Psoas muscle (tissue), 8 donors: Measurements from ENCODE around the gene CIBAR2. TPM values are rescaled to one million over a fixed set of nuclear protein-coding genes. Genes with fewer than 3 reads are reported as not detected.

ENCODE experiments used
- ATAC-seq, 4 donors: fragments of 200-7000 bp; cut with Tn5 transposase; one replicate each; pipeline ENCODE4 v1.9.1; 2020; ENCODE audit warnings: moderate library complexity in 3 of 4, mild to moderate bottlenecking in 2 of 4
- DNase-seq, 2 donors: peaks; one replicate each; pipeline ENCODE4 v3.0.0-alpha.2; 2020
- H3K27ac ChIP-seq: fragments of 200-600 bp; one replicate; pipeline ENCODE4 v1.8.0; 2022
- H3K27me3 ChIP-seq, 3 donors: fragments of 200-600 bp in 1 of 3; one replicate each; pipeline versions ENCODE4 v1.6.1 to v1.8.0; 2013 to 2022; ENCODE audit warnings: low read length in 2 of 3, mild to moderate bottlenecking in 2 of 3, moderate library complexity in 1 of 3; ENCODE audit not compliant: insufficient read depth in 3 of 3
- H3K36me3 ChIP-seq, 2 donors: fragments of 200-600 bp in 1 of 2; one replicate each; pipeline versions ENCODE4 v1.6.1 to v1.8.0; 2013 to 2022; ENCODE audit warnings: low read depth in 1 of 2, mild to moderate bottlenecking in 1 of 2, moderate library complexity in 1 of 2; ENCODE audit not compliant: insufficient read depth in 1 of 2
- H3K4me1 ChIP-seq: fragments of 200-600 bp; one replicate; pipeline ENCODE4 v1.8.0; 2022
- H3K4me3 ChIP-seq: fragments of 200-600 bp; one replicate; pipeline ENCODE4 v1.8.0; 2022; ENCODE audit warnings: mild to moderate bottlenecking
- H3K9me3 ChIP-seq: fragments of 200-600 bp; one replicate; pipeline ENCODE4 v1.8.0; 2022
- WGBS, 3 donors: extraction: QIAGEN DNeasy Blood & Tissue Kit; methylation state at CpG; one replicate each; pipeline versions ENCODE4 v1.1.6 to v1.1.7; 2013; 5-methylcytosine and 5-hydroxymethylcytosine counted together
- intact Hi-C, 2 donors: fragments of 100-400 bp; cut with DNase I; formaldehyde crosslinking; loops; one replicate each; pipeline versions ENCODE4 v1.11.0 to v1.14.2; 2022
- polyA plus RNA-seq, 3 donors: library from polyadenylated mRNA; stranded (reverse); fragments of 200-250 nt; gene quantifications; one replicate each; pipeline ENCODE4 v1.2.3, GENCODE V29; 2013
- total RNA-seq, 4 donors: library from RNA; stranded (reverse); fragmentation: NEBNext Ultra II Directional in 2 of 4; extraction: Animal tissue kit (Norgen Biotek cat#: 25700) in 2 of 4; gene quantifications; one replicate each; pipeline versions ENCODE4 v1.2.1 to v1.2.4, GENCODE V29; 2021 to 2023
- TF ChIP-seq, protein P1 (sequence below): fragments of 200-600 bp; IDR thresholded peaks from one replicate; pipeline ENCODE4 v1.8.0; 2022; ENCODE audit warnings: antibody characterized with exemption
- donor health status: healthy with polysubstance abuse.
- donor health status: DM: no; HTN: no; CAD: no; lungs with moderate emphysema.
- donor health status: Bipolar disorder and iron deficiency.
- donor health status: healthy.
- donor health status: DM: yes; HTN: yes; CAD: no.
- donor health status: DM: no; HTN: no; CAD: no.
- donor health status: DM: no; HTN: no; CAD: no.
- donor health status: DM: yes; HTN: yes; CAD: no.

The CIBAR2 gene
- total and polyA plus RNA-seq, 7 donors, result 0.36 TPM; not detected in 6

DNA sequence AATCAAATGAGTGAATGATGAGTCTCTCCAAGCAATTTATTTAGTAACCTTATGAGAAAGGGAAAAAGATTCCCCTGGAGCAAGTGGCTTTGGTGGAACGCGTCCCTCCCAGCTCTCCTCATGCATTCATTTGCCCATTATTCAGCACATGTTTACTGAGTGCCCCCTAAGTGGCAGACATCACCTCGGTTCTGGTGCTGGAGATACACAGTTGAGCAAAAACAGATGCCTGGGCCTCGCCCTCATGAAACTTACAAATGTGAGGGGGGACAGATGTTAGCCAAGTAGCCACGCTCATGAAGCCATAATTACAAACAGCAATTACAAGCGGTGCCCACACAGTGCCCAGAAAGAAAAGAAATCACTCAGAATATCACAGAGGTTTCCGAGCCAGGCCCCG lies 45.1 kb upstream of the CIBAR2 start:
- H3K27ac ChIP-seq, result peak overlapping the region; percentile 70
- peaks cover 64% of the 10 kb centered on the region for H3K4me1 ChIP-seq
- ATAC-seq (no peak), DNase-seq (no peak)
- TF ChIP-seq, protein P1, sequence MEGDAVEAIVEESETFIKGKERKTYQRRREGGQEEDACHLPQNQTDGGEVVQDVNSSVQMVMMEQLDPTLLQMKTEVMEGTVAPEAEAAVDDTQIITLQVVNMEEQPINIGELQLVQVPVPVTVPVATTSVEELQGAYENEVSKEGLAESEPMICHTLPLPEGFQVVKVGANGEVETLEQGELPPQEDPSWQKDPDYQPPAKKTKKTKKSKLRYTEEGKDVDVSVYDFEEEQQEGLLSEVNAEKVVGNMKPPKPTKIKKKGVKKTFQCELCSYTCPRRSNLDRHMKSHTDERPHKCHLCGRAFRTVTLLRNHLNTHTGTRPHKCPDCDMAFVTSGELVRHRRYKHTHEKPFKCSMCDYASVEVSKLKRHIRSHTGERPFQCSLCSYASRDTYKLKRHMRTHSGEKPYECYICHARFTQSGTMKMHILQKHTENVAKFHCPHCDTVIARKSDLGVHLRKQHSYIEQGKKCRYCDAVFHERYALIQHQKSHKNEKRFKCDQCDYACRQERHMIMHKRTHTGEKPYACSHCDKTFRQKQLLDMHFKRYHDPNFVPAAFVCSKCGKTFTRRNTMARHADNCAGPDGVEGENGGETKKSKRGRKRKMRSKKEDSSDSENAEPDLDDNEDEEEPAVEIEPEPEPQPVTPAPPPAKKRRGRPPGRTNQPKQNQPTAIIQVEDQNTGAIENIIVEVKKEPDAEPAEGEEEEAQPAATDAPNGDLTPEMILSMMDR, result no peak
- intact Hi-C loops, result no loop called here
- no peaks in the 10 kb centered on the region for H3K27me3 ChIP-seq
- WGBS, 3 donors, result 80 to 89% (median 83%) methylated on average over 8 of the region's 8 CpGs
- H3K4me3 ChIP-seq, result no peak overlapping the region
- H3K9me3 ChIP-seq, result no peaks in the 10 kb centered on the region
- no peaks in the 10 kb centered on the region for H3K36me3 ChIP-seq

DNA sequence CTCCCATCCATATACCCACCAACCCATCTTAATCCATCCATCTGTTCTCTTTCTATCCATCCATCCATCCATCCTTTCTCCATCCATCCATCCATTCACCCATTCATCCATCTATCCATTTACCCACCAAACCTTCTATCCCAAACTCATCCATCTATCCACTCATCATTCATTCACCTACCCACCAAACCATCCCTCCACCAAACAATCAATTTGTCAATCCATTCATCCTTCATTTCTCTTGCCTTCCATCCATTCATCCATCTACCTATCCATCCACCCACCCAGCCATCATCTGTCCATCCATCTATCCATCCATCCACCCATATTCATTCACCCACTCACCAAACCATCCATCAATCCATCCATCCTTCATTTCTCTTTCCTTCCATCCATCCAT lies 44.6 kb upstream of the CIBAR2 start:
- no peaks in the 10 kb centered on the region for H3K36me3 ChIP-seq
- no peak overlapping the region for H3K4me3 ChIP-seq
- H3K27me3 ChIP-seq, result no peaks in the 10 kb centered on the region
- no peaks in the 10 kb centered on the region for H3K9me3 ChIP-seq
- TF ChIP-seq, protein P1, result no peak
- H3K27ac ChIP-seq, result peak overlapping the region; percentile 70
- H3K4me1 ChIP-seq, result peaks cover 64% of the 10 kb centered on the region
- intact Hi-C loops, result no loop called here
- DNase-seq, result no peak
- no peak for ATAC-seq

DNA sequence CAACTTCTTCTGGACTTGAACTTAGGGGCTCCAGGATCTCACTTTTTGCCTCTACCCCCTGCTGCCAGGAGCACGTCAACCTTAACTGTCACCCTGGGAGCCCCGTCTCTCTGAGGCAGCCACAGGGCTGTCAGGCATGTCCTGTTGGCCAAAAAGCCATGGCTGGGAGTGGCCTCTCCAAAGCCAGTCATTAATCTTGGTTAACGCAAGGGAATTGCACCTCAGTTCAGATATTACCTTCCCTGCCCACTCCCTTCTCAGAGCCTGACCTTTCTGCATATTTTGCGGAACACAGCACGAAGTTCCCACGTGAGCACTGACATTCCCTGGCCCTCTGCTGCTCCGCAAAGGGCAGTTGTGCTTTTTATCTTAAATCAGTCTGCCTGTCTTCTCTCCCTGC lies 44.2 kb upstream of the CIBAR2 start:
- H3K36me3 ChIP-seq, result no peaks in the 10 kb centered on the region
- WGBS, 3 donors, result 74 to 86% (median 84%) methylated on average over 7 of the region's 7 CpGs
- H3K4me3 ChIP-seq, result no peak overlapping the region
- TF ChIP-seq, protein P1, result no peak
- intact Hi-C loops, result no loop called here
- H3K9me3 ChIP-seq, result no peaks in the 10 kb centered on the region
- H3K27me3 ChIP-seq, result no peaks in the 10 kb centered on the region
- DNase-seq (no peak), ATAC-seq (no peak)
- no peak overlapping the region for H3K27ac ChIP-seq
- H3K4me1 ChIP-seq, result peaks cover 65% of the 10 kb centered on the region

DNA sequence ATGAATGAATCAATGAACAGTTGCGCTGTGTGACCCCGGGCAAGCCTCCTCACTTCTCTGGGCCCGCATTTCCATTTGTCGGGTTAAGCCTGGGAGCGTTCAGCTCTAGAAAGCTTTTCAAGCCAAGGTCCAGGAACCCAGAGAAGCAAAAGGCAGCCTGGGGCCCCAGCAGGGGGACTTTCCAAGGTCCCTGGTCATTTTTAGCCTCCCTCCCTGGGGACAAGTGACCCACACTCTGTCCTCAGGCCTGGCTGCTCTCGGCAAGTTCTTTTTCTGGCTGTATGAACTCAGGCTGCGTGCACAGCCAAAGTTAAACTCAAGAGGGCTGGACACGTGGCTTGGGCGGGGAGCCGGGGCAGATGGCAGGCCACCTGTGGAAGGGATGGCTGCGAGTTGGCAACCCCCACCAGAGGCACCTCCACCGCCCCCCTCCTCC lies 41.4 kb upstream of the CIBAR2 start:
- intact Hi-C loops, result loop anchor here in 1 of 2 donors (2.0 kb wide), 1 partner anchor 27 kb away; no protein-coding TSS in a partner anchor
- peak; percentile 75 to 81 (median 78) for ATAC-seq

More for the DNA sequence above, 41.4 kb upstream of the CIBAR2 start:
- Histone ChIP-seq H3K36me3 (no peaks in the 10 kb centered on the region), H3K4me3 (no peak overlapping the region), H3K4me1 (peaks cover 59% of the 10 kb centered on the region), H3K27ac (peak overlapping the region; percentile 97), H3K27me3 (no peaks in the 10 kb centered on the region), H3K9me3 (no peaks in the 10 kb centered on the region)
- TF ChIP-seq, protein P1, result peak; percentile 10
- peak; percentile 75 to 92 for DNase-seq
- 24 to 39% (median 24%) methylated on average over 12 of the region's 12 CpGs for WGBS, 3 donors
